Endothelial cell of umbilical vein (primary cell): ENCODE measurements around the gene BTBD19. TPM values are rescaled to one million over a fixed set of nuclear protein-coding genes. Genes with fewer than 3 reads are reported as not detected.

Experiments
- BruUV-seq: library from RNA; stranded (reverse); fragments of 400-500 nt; replicated peaks from 2 replicates; lab custom pipeline; 2021; lab: Mats Ljungman, UMichigan
- CTCF ChIA-PET: fragments of 300-600, 350-600 bp; sonication (Branson Sonifier 250); formaldehyde crosslinking; loops from one replicate; lab custom pipeline; 2021; ENCODE audit warnings: antibody characterized with exemption, inconsistent platforms; lab: Charles Lee
- POLR2A ChIA-PET: fragments of 300-600, 350-600 bp; sonication (Branson Sonifier 250); formaldehyde crosslinking; loops from one replicate; lab custom pipeline; 2021; ENCODE audit warnings: antibody characterized with exemption, inconsistent platforms; lab: Charles Lee
- DNase-seq: peaks from one replicate; pipeline ENCODE4 v3.0.0-alpha.2; 2011; ENCODE audit warnings: low read depth, low spot score
- FAIRE-seq: peaks from 2 replicates; lab custom pipeline; 2011; peaks lifted over from hg19 to GRCh38; lab: Jason Lieb, UNC
- H2AFZ ChIP-seq: 2 replicates; pipeline ENCODE4 v1.6.0; 2012; ENCODE audit warnings: low read depth, low read length, control low read depth, inconsistent platforms
- H3K27ac ChIP-seq: 2 replicates; pipeline ENCODE4 v1.5.1; 2011; ENCODE audit warnings: low read depth, mild to moderate bottlenecking, control low read depth, low read length, moderate library complexity; ENCODE audit not compliant: insufficient read depth
- H3K27me3 ChIP-seq, 2 experiments: 2 replicates each; pipeline versions ENCODE4 v1.6.0 to v1.6.1; 2011; ENCODE audit warnings: low read length in 2 of 2, mixed read lengths in 1 of 2; ENCODE audit not compliant: control insufficient read depth in 2 of 2, insufficient read depth in 2 of 2
- H3K36me3 ChIP-seq, 2 experiments: 2 replicates in 1 of 2; 3 replicates in 1 of 2; pipeline ENCODE4 v1.5.1; 2011; ENCODE audit warnings: low read length in 2 of 2, mild to moderate bottlenecking in 1 of 2, moderate library complexity in 1 of 2; ENCODE audit not compliant: control insufficient read depth in 2 of 2, insufficient read depth in 2 of 2; ENCODE audit errors: extremely low read depth in 1 of 2
- H3K4me1 ChIP-seq: 3 replicates; pipeline ENCODE4 v1.5.1; 2011; ENCODE audit warnings: mild to moderate bottlenecking, low read length; ENCODE audit not compliant: control insufficient read depth, insufficient read depth; ENCODE audit errors: extremely low read depth
- H3K4me2 ChIP-seq: 2 replicates; pipeline ENCODE4 v1.6.1; 2011; ENCODE audit warnings: low read length, control low read depth, mixed read lengths; ENCODE audit not compliant: insufficient read depth
- H3K4me3 ChIP-seq, 3 experiments: fragments of 200-600 bp in 1 of 3; sonication (generic), shearing (Covaris generic) in 1 of 3; replicated peaks in 1 of 3; 2 replicates each; pipeline ENCODE4 v1.5.1; 2011 to 2016; ENCODE audit warnings: control low read depth in 3 of 3, low read length in 3 of 3, mild to moderate bottlenecking in 2 of 3, inconsistent platforms in 1 of 3, low read depth in 1 of 3, moderate library complexity in 1 of 3; ENCODE audit not compliant: insufficient read depth in 1 of 3
- H3K79me2 ChIP-seq: 2 replicates; pipeline ENCODE4 v1.6.0; 2012; ENCODE audit warnings: low read length, inconsistent platforms; ENCODE audit not compliant: control insufficient read depth, insufficient read depth
- H3K9ac ChIP-seq: replicated peaks from 2 replicates; pipeline ENCODE3; 2011; ENCODE audit warnings: low read length, control low read depth; ENCODE audit not compliant: insufficient read depth; ENCODE audit errors: extremely low read depth
- H3K9me1 ChIP-seq: replicated peaks from 3 replicates; pipeline ENCODE4 v1.6.0; 2011; ENCODE audit warnings: mild to moderate bottlenecking, low read length; ENCODE audit not compliant: control insufficient read depth, insufficient read depth; ENCODE audit errors: extremely low read depth
- H3K9me3 ChIP-seq: replicated peaks from 2 replicates; pipeline ENCODE4 v1.5.1; 2012; ENCODE audit warnings: low read length, inconsistent platforms; ENCODE audit not compliant: control insufficient read depth, insufficient read depth
- H4K20me1 ChIP-seq: replicated peaks from 2 replicates; pipeline ENCODE3; 2011; ENCODE audit warnings: mild to moderate bottlenecking, low read length; ENCODE audit not compliant: control insufficient read depth, insufficient read depth; ENCODE audit errors: extremely low read depth
- EZH2 ChIP-seq: IDR thresholded peaks from 2 replicates; pipeline ENCODE4 v1.6.1; 2012; ENCODE audit warnings: borderline replicate concordance, low read depth, mild to moderate bottlenecking, moderate library complexity, low read length, inconsistent platforms; ENCODE audit not compliant: severe bottlenecking
- FOS ChIP-seq: IDR thresholded peaks from 2 replicates; pipeline ENCODE4 v1.6.1; 2011; ENCODE audit warnings: mild to moderate bottlenecking, low read length, moderate library complexity, borderline replicate concordance; ENCODE audit not compliant: insufficient read depth
- GATA2 ChIP-seq: IDR thresholded peaks from 2 replicates; pipeline ENCODE4 v1.7.0; 2011; ENCODE audit warnings: low read depth, mild to moderate bottlenecking, moderate library complexity, mixed read lengths, low read length; ENCODE audit not compliant: insufficient read length, insufficient read depth
- JUN ChIP-seq: IDR thresholded peaks from 2 replicates; pipeline ENCODE4 v1.6.1; 2011; ENCODE audit warnings: borderline replicate concordance, low read depth; ENCODE audit not compliant: insufficient read length, insufficient read depth
- MAX ChIP-seq: IDR thresholded peaks from 2 replicates; pipeline ENCODE4 v1.6.1; 2011; ENCODE audit not compliant: insufficient read depth, insufficient read length
- MYC ChIP-seq: IDR thresholded peaks from one replicate; pipeline ENCODE4 v1.6.1; 2011; ENCODE audit warnings: mild to moderate bottlenecking, low read depth, low read length
- POLR2A ChIP-seq: IDR thresholded peaks from 2 replicates; pipeline ENCODE4 v1.6.1; 2012; ENCODE audit warnings: low read depth, mild to moderate bottlenecking, control low read depth, low read length
- POLR2AphosphoS5 ChIP-seq: IDR thresholded peaks from 2 replicates; pipeline ENCODE4 v1.6.1; 2012; ENCODE audit warnings: low read depth, mild to moderate bottlenecking, control low read depth, low read length, moderate library complexity; ENCODE audit not compliant: insufficient read depth
- dilution Hi-C: fragments of 300-500 bp; cut with MboI; formaldehyde crosslinking; loops from one replicate; pipeline ENCODE4 v1.15.0; 2019; ENCODE audit warnings: low sequenced_read_pairs; ENCODE audit not compliant: extremely low pct_ligation_motif_present
- intact Hi-C: fragments of 100-400 bp; cut with micrococcal nuclease; formaldehyde crosslinking; loops from one replicate; pipeline ENCODE4 v1.10.0; 2022
- polyA plus RNA-seq, 4 experiments: library from polyadenylated mRNA; depleted of rRNA in 3 of 4; stranded (reverse) in 3 of 4; unstranded in 1 of 4; fragments of >200 nt; gene quantifications; 2 replicates each; pipeline versions ENCODE4 v1.2.1 to v1.2.3, GENCODE V29; 2011 to 2012; ENCODE audit warnings: missing spikeins in 1 of 4
- total RNA-seq: library from RNA; stranded (reverse); gene quantifications from 2 replicates; pipeline ENCODE4 v1.2.3, GENCODE V29; 2021
- TF ChIP-seq, protein P1 (sequence below), 2 donors: IDR thresholded peaks; 1 replicate in 1 of 2; 2 replicates in 1 of 2; pipeline ENCODE4 v1.5.1; 2011; ENCODE audit warnings: low read length in 2 of 2, mild to moderate bottlenecking in 2 of 2, moderate library complexity in 2 of 2, control low read depth in 1 of 2, inconsistent platforms in 1 of 2, low read depth in 1 of 2; ENCODE audit not compliant: insufficient read depth in 1 of 2; ENCODE audit errors: extremely low read depth in 1 of 2

Gene BTBD19
- total and polyA plus RNA-seq, 2 donors (not counting 3 experiments of a cell fraction or from before 2014, with no cell fraction given): 69.9 to 97.9 TPM

DNA sequence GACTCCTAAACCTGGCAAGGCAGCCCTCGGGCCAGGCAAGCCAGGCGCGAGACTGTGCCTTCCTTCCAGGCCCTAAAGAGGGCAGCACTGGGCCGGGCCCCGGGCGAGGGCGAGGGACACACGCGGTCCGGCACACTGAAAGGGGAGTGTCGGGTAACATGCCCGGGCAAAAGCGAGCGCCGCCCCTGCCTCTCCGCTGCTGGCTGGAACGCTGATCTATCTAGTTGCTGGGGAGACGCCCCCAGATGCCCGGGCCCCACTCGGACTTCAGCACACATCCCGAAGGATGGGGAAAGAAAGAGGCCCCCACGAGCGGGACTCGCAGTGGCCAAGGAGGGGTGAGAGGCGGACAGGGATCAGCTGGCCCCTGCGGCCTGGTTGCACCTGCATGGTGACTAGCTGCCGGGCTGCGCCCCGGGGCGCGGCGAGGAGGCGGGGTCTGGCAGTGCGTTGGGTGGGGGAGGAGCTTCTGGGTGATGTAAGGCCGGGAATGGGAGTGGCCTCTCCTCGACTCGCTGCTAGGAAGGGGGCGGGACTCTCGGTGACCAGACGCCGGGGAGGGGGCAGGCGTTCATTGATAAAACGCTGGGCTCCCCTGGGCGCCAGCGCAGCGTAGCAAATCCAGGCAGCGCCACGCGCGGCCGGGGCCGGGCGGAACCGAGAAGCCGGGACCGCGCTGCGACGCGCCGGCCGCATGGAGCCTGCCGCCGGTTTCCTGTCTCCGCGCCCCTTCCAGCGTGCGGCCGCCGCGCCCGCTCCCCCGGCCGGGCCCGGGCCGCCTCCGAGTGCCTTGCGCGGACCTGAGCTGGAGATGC lies 8.3 kb upstream of the BTBD19 start, which contains the start of gene PLK3:
TSS of gene PLK3 (plus strand) at position 608 of the 815 bp plus-strand sequence. CDS start at position 695, 87 bp downstream.
- TF ChIP-seq EZH2 (no peak), JUN (no peak), MAX (peak; percentile 85), POLR2A (peak; percentile 100), MYC (peak; percentile 86), FOS (peak; percentile 22), POLR2AphosphoS5 (peak; percentile 100), GATA2 (no peak)
- TF ChIP-seq, protein P1, sequence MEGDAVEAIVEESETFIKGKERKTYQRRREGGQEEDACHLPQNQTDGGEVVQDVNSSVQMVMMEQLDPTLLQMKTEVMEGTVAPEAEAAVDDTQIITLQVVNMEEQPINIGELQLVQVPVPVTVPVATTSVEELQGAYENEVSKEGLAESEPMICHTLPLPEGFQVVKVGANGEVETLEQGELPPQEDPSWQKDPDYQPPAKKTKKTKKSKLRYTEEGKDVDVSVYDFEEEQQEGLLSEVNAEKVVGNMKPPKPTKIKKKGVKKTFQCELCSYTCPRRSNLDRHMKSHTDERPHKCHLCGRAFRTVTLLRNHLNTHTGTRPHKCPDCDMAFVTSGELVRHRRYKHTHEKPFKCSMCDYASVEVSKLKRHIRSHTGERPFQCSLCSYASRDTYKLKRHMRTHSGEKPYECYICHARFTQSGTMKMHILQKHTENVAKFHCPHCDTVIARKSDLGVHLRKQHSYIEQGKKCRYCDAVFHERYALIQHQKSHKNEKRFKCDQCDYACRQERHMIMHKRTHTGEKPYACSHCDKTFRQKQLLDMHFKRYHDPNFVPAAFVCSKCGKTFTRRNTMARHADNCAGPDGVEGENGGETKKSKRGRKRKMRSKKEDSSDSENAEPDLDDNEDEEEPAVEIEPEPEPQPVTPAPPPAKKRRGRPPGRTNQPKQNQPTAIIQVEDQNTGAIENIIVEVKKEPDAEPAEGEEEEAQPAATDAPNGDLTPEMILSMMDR (IDR thresholded peaks at IDR 0.05; ENCODE audit: extremely low read depth in 1 of 2, insufficient read depth in 1 of 2, low read depth in 1 of 2, low read length in 2 of 2): peak; percentile 93 to 96
- intact Hi-C loops (loop anchor here (2.0 to 10.0 kb wide), 3 partner anchors 25 to 885 kb away; partner anchors contain the start of genes GPBP1L1, RPS8 and TMEM69), dilution Hi-C loops (no loop called here)
- POLR2A ChIA-PET: interaction anchor here (0.5 to 3.5 kb wide), 18 partner anchors 9 to 722 kb away, joined by 3 to 75 read pairs (median 6); partner anchors contain the start of genes BEST4, BTBD19, HECTD3 and PRDX1
- Histone ChIP-seq H4K20me1 (no peaks in the 10 kb centered on the region), H3K79me2 (peaks cover 41% of the 10 kb centered on the region), H3K9ac (peak within 1 kb of the TSS; percentile 85), H3K9me3 (no peaks in the 10 kb centered on the region), H3K36me3 (peaks cover 4 to 20% of the 10 kb centered on the region in 2 experiments), H3K4me1 (peaks cover 22% of the 10 kb centered on the region), H3K27me3 (no peaks in the 10 kb centered on the region), H3K4me2 (peak within 1 kb of the TSS; percentile 60), H3K4me3 (peak within 1 kb of the TSS; percentile 68 to 75 (median 69)), H3K9me1 (no peaks in the 10 kb centered on the region), H3K27ac (peak within 1 kb of the TSS; percentile 87), H2AFZ (peak within 1 kb of the TSS; percentile 72)
- CTCF ChIA-PET: interaction anchor here (0.7 to 3.5 kb wide), 23 partner anchors 9 to 690 kb away, joined by 3 to 57 read pairs (median 5); partner anchors contain the start of genes BEST4, BTBD19, EIF2B3 and HECTD3
- FAIRE-seq (peak; percentile 91), DNase-seq (peak; percentile 98)
- TSS peak; percentile 86 for BruUV-seq
